Neural crest cell (in vitro differentiated cells): Measurements from ENCODE around the gene IL17D. TPM values are rescaled to one million over a fixed set of nuclear protein-coding genes. Genes with fewer than 3 reads are reported as not detected.
"Not testable (repeated sequence)": the region's sequence is repeated elsewhere in the genome, so short reads cannot be mapped to it uniquely, and the experiment has no call there.

ENCODE experiments used
- DNase-seq: peaks from one replicate; pipeline ENCODE4 v3.0.0; 2021; ENCODE audit warnings: low read depth, mixed read lengths, low spot score
- H3K27ac Mint-ChIP-seq: one replicate; pipeline ENCODE4 v1.8.0; 2021; ENCODE audit warnings: mild to moderate bottlenecking, mixed read lengths; ENCODE audit not compliant: unreplicated experiment
- H3K27me3 Mint-ChIP-seq: 2 replicates; pipeline ENCODE4 v1.8.0; 2021; ENCODE audit warnings: low read depth, mild to moderate bottlenecking, mixed read lengths
- H3K36me3 Mint-ChIP-seq: 2 replicates; pipeline ENCODE4 v1.8.0; 2021; ENCODE audit warnings: low read depth, mild to moderate bottlenecking, mixed read lengths
- H3K4me1 Mint-ChIP-seq: 2 replicates; pipeline ENCODE4 v1.8.0; 2021; ENCODE audit warnings: mixed read lengths
- H3K4me3 Mint-ChIP-seq: one replicate; pipeline ENCODE4 v1.8.0; 2021; ENCODE audit warnings: mild to moderate bottlenecking, mixed read lengths
- H3K9me3 Mint-ChIP-seq: 2 replicates; pipeline ENCODE4 v1.8.0; 2021; ENCODE audit warnings: mixed read lengths
- CTCF ChIP-seq: fragments of 200-600 bp; sonication (generic); conservative IDR thresholded peaks from 2 replicates; pipeline ENCODE4 v1.5.0; 2021; ENCODE audit warnings: antibody characterized with exemption, mild to moderate bottlenecking
- total RNA-seq: library from RNA; stranded (reverse); gene quantifications from 2 replicates; pipeline ENCODE4 v1.2.1, GENCODE V29; 2021

The IL17D gene
- total RNA-seq, 1 donor from 2014 or later = 8.4 TPM

GRCh38 chr13:20676213-20676612 lies 27.3 kb upstream of the IL17D start:
- Mint-ChIP-seq H3K27ac (no peak overlapping the region), H3K27me3 (no peaks in the 10 kb centered on the region), H3K4me3 (no peak overlapping the region), H3K9me3 (no peaks in the 10 kb centered on the region), H3K36me3 (peaks cover 10% of the 10 kb centered on the region), H3K4me1 (peaks cover 38% of the 10 kb centered on the region)
- TF ChIP-seq CTCF = no peak
- DNase-seq = no peak

- not testable (repeated sequence) for H3K27me3 Mint-ChIP-seq, H3K4me3 Mint-ChIP-seq, H3K9me3 Mint-ChIP-seq, DNase-seq, H3K36me3 Mint-ChIP-seq
- peaks cover 39% of the 10 kb centered on the region for H3K4me1 Mint-ChIP-seq
- peak overlapping the region; percentile 39 for H3K27ac Mint-ChIP-seq
These were observed 24.9 kb upstream of the IL17D start for GRCh38 chr13:20678606-20679005.

GRCh38 chr13:20679879-20680278 lies 23.6 kb upstream of the IL17D start:
- no peaks in the 10 kb centered on the region for H3K9me3 Mint-ChIP-seq
- no peaks in the 10 kb centered on the region for H3K36me3 Mint-ChIP-seq
- H3K27ac Mint-ChIP-seq = no peak overlapping the region
- no peak overlapping the region for H3K4me3 Mint-ChIP-seq
- no peak for TF ChIP-seq CTCF
- no peak for DNase-seq
- H3K27me3 Mint-ChIP-seq = no peaks in the 10 kb centered on the region
- peaks cover 32% of the 10 kb centered on the region for H3K4me1 Mint-ChIP-seq

GRCh38 chr13:20680416-20681080 lies 23.0 kb upstream of the IL17D start:
- Mint-ChIP-seq H3K27me3 (no peaks in the 10 kb centered on the region), H3K9me3 (no peaks in the 10 kb centered on the region), H3K36me3 (no peaks in the 10 kb centered on the region), H3K27ac (no peak overlapping the region), H3K4me3 (no peak overlapping the region), H3K4me1 (peaks cover 32% of the 10 kb centered on the region)
- no peak for TF ChIP-seq CTCF
- DNase-seq = no peak

GRCh38 chr13:20681481-20681880 lies 22.0 kb upstream of the IL17D start:
- not testable (repeated sequence) for H3K27me3 Mint-ChIP-seq, DNase-seq, H3K36me3 Mint-ChIP-seq, H3K9me3 Mint-ChIP-seq, H3K27ac Mint-ChIP-seq, H3K4me3 Mint-ChIP-seq
- H3K4me1 Mint-ChIP-seq = peaks cover 32% of the 10 kb centered on the region

GRCh38 chr13:20682061-20682460 lies 21.4 kb upstream of the IL17D start:
- Mint-ChIP-seq H3K36me3 (no peaks in the 10 kb centered on the region), H3K4me1 (peaks cover 38% of the 10 kb centered on the region), H3K27ac (no peak overlapping the region), H3K9me3 (no peaks in the 10 kb centered on the region), H3K27me3 (no peaks in the 10 kb centered on the region), H3K4me3 (no peak overlapping the region)
- no peak for DNase-seq
- TF ChIP-seq CTCF = no peak
